Testis (tissue), 2 donors: ENCODE results near the gene NUP155.

Experiments
- POLR2A ChIP-seq: fragments of 450-650 bp; IDR thresholded peaks from one replicate; pipeline ENCODE4 v1.6.1; 2017; ENCODE audit warnings: antibody characterized with exemption, mild to moderate bottlenecking, moderate library complexity
- TF ChIP-seq, protein P1 (sequence below), 3 experiments: fragments of 450-650 bp in 2 of 3; fragments of 200-600 bp in 1 of 3; sonication (generic) in 1 of 3; IDR thresholded peaks; one replicate each; pipeline ENCODE4 v1.5.1; 2016 to 2019; ENCODE audit warnings: antibody characterized with exemption in 3 of 3, mild to moderate bottlenecking in 2 of 3, moderate library complexity in 1 of 3

DNA sequence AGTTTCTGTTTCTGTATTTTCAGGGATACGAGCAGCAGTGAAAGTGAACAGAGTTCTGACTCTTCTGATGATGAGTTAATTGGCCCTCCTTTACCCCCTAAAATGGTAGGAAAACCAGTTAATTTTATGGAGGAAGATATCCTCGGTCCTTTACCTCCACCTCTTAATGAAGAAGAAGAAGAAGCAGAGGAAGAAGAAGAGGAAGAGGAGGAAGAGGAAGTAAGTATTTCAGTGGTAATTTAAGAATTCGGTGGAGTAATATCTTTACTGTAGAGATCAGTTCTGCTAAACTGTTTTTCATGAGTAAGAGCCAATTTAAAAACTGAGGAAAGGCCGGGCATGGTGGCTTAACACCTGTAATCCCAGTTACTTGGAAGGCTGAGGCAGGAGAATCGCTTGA, 25.4 kb upstream of the NUP155 start:
- TF ChIP-seq, protein P1, sequence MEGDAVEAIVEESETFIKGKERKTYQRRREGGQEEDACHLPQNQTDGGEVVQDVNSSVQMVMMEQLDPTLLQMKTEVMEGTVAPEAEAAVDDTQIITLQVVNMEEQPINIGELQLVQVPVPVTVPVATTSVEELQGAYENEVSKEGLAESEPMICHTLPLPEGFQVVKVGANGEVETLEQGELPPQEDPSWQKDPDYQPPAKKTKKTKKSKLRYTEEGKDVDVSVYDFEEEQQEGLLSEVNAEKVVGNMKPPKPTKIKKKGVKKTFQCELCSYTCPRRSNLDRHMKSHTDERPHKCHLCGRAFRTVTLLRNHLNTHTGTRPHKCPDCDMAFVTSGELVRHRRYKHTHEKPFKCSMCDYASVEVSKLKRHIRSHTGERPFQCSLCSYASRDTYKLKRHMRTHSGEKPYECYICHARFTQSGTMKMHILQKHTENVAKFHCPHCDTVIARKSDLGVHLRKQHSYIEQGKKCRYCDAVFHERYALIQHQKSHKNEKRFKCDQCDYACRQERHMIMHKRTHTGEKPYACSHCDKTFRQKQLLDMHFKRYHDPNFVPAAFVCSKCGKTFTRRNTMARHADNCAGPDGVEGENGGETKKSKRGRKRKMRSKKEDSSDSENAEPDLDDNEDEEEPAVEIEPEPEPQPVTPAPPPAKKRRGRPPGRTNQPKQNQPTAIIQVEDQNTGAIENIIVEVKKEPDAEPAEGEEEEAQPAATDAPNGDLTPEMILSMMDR (IDR thresholded peaks at IDR 0.05): no peak
- no peak for TF ChIP-seq POLR2A
